NCI-H82 treated with DMSO at 0.1 percent for 48 hours (cell line): ENCODE data around the gene E2F4.
A peak's percentile ranks its signal among the peaks of the same experiment; 100 is the strongest.

Source experiments
- DNase-seq: peaks from one replicate; lab custom pipeline; 2025; ENCODE audit not compliant: unreplicated experiment; lab: John Stamatoyannopoulos, UW

E2F4 gene

GRCh38 chr16:67247192-67248072 is 55.5 kb downstream of the E2F4 start, which contains the start of gene FHOD1:
Gene FHOD1 (minus strand): TSS chr16:67247481. CDS start chr16:67247410, 71 bp downstream.
- peak; percentile 85 for DNase-seq

DNA sequence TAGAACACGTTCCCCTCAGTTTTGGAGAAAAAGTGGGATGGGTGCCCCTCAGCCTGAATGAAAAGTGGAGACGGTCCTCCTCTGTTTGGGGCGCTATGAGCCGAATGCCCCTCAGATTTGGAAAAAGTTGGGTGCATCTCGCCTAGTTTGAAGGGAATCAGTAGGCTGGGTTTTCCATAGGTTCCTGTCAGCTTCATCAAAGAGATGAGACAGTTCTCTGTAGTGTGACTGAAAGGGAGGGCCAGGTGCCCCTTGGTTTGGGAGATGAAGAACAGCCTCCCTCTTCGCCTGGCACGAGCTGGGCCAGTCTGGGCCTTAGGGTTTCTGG is 56.1 kb downstream of the E2F4 start:
- DNase-seq: no peak
